Measurements from ENCODE around the gene CTNNA3. TPM values are rescaled to one million over a fixed set of nuclear protein-coding genes. Genes with fewer than 3 reads are reported as not detected.

CTNNA3 gene
- total and polyA plus RNA-seq, 2 donors (not counting 1 experiment from before 2014, with no cell fraction given), result not detected

GRCh38 chr10:67259319-67259929 is 436.6 kb downstream of the CTNNA3 start:
- H3K4me1 ChIP-seq (ENCODE audit: control insufficient read depth, extremely low read depth, insufficient read depth, low read length), result no peaks in the 10 kb centered on the region
- no peaks in the 10 kb centered on the region for H4K20me1 ChIP-seq (ENCODE audit: control insufficient read depth, extremely low read depth, insufficient read depth, low read length)
- H3K4me2 ChIP-seq (ENCODE audit: extremely low read depth, insufficient read depth, low read length), result no peak overlapping the region
- no peak overlapping the region for H3K4me3 ChIP-seq (replicated peaks in 1 of 4; ENCODE audit: control extremely low read depth in 1 of 4, insufficient read depth in 1 of 4, low read depth in 3 of 4, low read length in 4 of 4)
- no peaks in the 10 kb centered on the region for H3K27me3 ChIP-seq (ENCODE audit: control insufficient read depth, insufficient read depth, low read length)
- no peak for DNase-seq (ENCODE audit: low read depth in 2 of 2)
- H3K9ac ChIP-seq (ENCODE audit: insufficient read depth, low read length), result no peak overlapping the region
- TF ChIP-seq EZH2 (IDR thresholded peaks at IDR 0.05; ENCODE audit: low read length, missing control alignments) (no peak), CTCF (conservative IDR thresholded peaks at IDR 0.05 in 1 of 2, IDR thresholded peaks at IDR 0.05 in 1 of 2; ENCODE audit: low read depth in 1 of 2, low read length in 2 of 2) (no peak)
- no peaks in the 10 kb centered on the region for H3K9me3 ChIP-seq (ENCODE audit: control insufficient read depth, insufficient read depth, low read depth, low read length)
- no peaks in the 10 kb centered on the region for H3K36me3 ChIP-seq (ENCODE audit: control insufficient read depth, insufficient read depth, low read length)
- no peak overlapping the region for H2AFZ ChIP-seq (ENCODE audit: low read length)
- H3K27ac ChIP-seq (ENCODE audit: insufficient read depth, low read length), result no peak overlapping the region
- H3K79me2 ChIP-seq (ENCODE audit: control insufficient read depth, insufficient read depth, low read length), result no peaks in the 10 kb centered on the region

GRCh38 chr10:67257427-67258144 is 438.4 kb downstream of the CTNNA3 start:
- H3K9me3 ChIP-seq (ENCODE audit: control insufficient read depth, insufficient read depth, low read depth, low read length), result no peaks in the 10 kb centered on the region
- H3K4me3 ChIP-seq (replicated peaks in 1 of 4; ENCODE audit: control extremely low read depth in 1 of 4, insufficient read depth in 1 of 4, low read depth in 3 of 4, low read length in 4 of 4), result no peak overlapping the region
- H3K79me2 ChIP-seq (ENCODE audit: control insufficient read depth, insufficient read depth, low read length), result no peaks in the 10 kb centered on the region
- no peaks in the 10 kb centered on the region for H3K27me3 ChIP-seq (ENCODE audit: control insufficient read depth, insufficient read depth, low read length)
- H3K27ac ChIP-seq (ENCODE audit: insufficient read depth, low read length), result no peak overlapping the region
- DNase-seq (ENCODE audit: low read depth in 2 of 2), result no peak
- H2AFZ ChIP-seq (ENCODE audit: low read length), result no peak overlapping the region
- no peak overlapping the region for H3K9ac ChIP-seq (ENCODE audit: insufficient read depth, low read length)
- no peaks in the 10 kb centered on the region for H4K20me1 ChIP-seq (ENCODE audit: control insufficient read depth, extremely low read depth, insufficient read depth, low read length)
- no peak overlapping the region for H3K4me2 ChIP-seq (ENCODE audit: extremely low read depth, insufficient read depth, low read length)
- no peaks in the 10 kb centered on the region for H3K4me1 ChIP-seq (ENCODE audit: control insufficient read depth, extremely low read depth, insufficient read depth, low read length)
- no peaks in the 10 kb centered on the region for H3K36me3 ChIP-seq (ENCODE audit: control insufficient read depth, insufficient read depth, low read length)
- TF ChIP-seq CTCF (conservative IDR thresholded peaks at IDR 0.05 in 1 of 2, IDR thresholded peaks at IDR 0.05 in 1 of 2; ENCODE audit: low read depth in 1 of 2, low read length in 2 of 2), result no peak
- no peak for TF ChIP-seq EZH2 (IDR thresholded peaks at IDR 0.05; ENCODE audit: low read length, missing control alignments)

GRCh38 chr10:67257018-67257417 is 439.0 kb downstream of the CTNNA3 start:
- H3K79me2 ChIP-seq (ENCODE audit: control insufficient read depth, insufficient read depth, low read length), result no peaks in the 10 kb centered on the region
- H3K9ac ChIP-seq (ENCODE audit: insufficient read depth, low read length), result no peak overlapping the region
- no peak overlapping the region for H2AFZ ChIP-seq (ENCODE audit: low read length)
- H3K4me3 ChIP-seq (replicated peaks in 1 of 4; ENCODE audit: control extremely low read depth in 1 of 4, insufficient read depth in 1 of 4, low read depth in 3 of 4, low read length in 4 of 4), result no peak overlapping the region
- H3K4me1 ChIP-seq (ENCODE audit: control insufficient read depth, extremely low read depth, insufficient read depth, low read length), result no peaks in the 10 kb centered on the region
- H4K20me1 ChIP-seq (ENCODE audit: control insufficient read depth, extremely low read depth, insufficient read depth, low read length), result no peaks in the 10 kb centered on the region
- no peak overlapping the region for H3K27ac ChIP-seq (ENCODE audit: insufficient read depth, low read length)
- H3K4me2 ChIP-seq (ENCODE audit: extremely low read depth, insufficient read depth, low read length), result no peak overlapping the region
- no peaks in the 10 kb centered on the region for H3K27me3 ChIP-seq (ENCODE audit: control insufficient read depth, insufficient read depth, low read length)
- DNase-seq (ENCODE audit: low read depth in 2 of 2), result peak; percentile 10 to 45
- H3K36me3 ChIP-seq (ENCODE audit: control insufficient read depth, insufficient read depth, low read length), result no peaks in the 10 kb centered on the region
- TF ChIP-seq CTCF (conservative IDR thresholded peaks at IDR 0.05 in 1 of 2, IDR thresholded peaks at IDR 0.05 in 1 of 2; ENCODE audit: low read depth in 1 of 2, low read length in 2 of 2) (no peak), EZH2 (IDR thresholded peaks at IDR 0.05; ENCODE audit: low read length, missing control alignments) (no peak)
- no peaks in the 10 kb centered on the region for H3K9me3 ChIP-seq (ENCODE audit: control insufficient read depth, insufficient read depth, low read depth, low read length)
